Measurements from ENCODE around the gene SSBP1.

The SSBP1 gene

DNA sequence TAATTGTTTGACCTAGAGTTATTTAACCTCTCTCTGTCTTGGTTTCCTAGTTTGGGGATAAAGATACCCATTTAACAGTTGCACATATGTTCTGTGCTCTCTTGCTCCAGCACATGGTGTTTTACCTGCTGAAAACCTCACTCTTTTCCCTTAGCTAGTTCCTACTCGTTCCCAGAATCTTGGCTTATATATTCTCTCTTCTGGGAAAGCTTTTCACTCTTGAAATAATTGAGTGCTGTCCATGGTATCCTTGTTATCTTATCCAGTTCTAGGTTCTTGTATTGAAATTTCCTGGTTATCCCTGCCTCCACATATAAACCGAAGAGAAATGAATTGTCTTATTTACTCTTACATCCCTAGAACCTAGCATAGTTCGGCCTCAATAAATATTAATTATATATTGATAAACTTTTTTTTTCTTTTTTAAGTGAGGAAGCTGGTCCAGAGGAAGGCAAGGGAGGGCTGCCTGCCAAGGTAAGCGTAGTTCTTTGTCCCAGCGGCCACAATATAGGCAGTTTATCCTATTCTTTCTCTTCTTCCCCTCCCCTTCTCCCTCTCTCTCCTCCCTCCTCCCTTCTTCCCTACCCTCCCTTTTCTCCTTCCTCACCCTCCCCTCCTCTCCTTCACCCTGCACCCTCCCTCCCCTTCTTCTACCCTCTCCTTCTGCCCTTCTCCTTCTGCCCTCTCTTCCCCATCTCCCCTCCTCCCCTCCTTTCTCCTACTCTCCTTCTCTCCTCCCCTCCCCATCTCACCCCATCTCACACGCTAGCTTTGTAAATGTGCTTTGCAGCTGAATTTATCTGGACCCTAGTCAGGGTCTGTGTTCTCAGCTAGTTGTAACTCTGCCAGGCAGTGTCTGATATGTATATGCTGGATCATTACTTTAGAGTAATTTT is 22.1 kb upstream of the SSBP1 start:
- no peak for DNase-seq (ENCODE audit: extremely low read depth, insufficient read length)

GRCh38 chr7:141717450-141717849 is 20.7 kb upstream of the SSBP1 start:
- Histone ChIP-seq H3K36me3 (ENCODE audit: control insufficient read depth, insufficient read depth, low read length) (no peaks in the 10 kb centered on the region), H3K4me3 (replicated peaks; ENCODE audit: low read depth, low read length) (no peak overlapping the region), H3K27me3 (replicated peaks; ENCODE audit: control insufficient read depth, insufficient read depth, low read length) (no peaks in the 10 kb centered on the region)
- TF ChIP-seq CTCF (IDR thresholded peaks at IDR 0.05; ENCODE audit: insufficient read depth, low read length, poor library complexity, severe bottlenecking) = no peak
- no peak for DNase-seq (ENCODE audit: extremely low read depth, insufficient read length)

More for the DNA sequence above, 22.1 kb upstream of the SSBP1 start:
- no peak for TF ChIP-seq CTCF (IDR thresholded peaks at IDR 0.05; ENCODE audit: insufficient read depth, low read length, poor library complexity, severe bottlenecking)
- H3K4me3 ChIP-seq (replicated peaks; ENCODE audit: low read depth, low read length) = no peak overlapping the region
- H3K36me3 ChIP-seq (ENCODE audit: control insufficient read depth, insufficient read depth, low read length) = no peaks in the 10 kb centered on the region
- no peaks in the 10 kb centered on the region for H3K27me3 ChIP-seq (replicated peaks; ENCODE audit: control insufficient read depth, insufficient read depth, low read length)

DNA sequence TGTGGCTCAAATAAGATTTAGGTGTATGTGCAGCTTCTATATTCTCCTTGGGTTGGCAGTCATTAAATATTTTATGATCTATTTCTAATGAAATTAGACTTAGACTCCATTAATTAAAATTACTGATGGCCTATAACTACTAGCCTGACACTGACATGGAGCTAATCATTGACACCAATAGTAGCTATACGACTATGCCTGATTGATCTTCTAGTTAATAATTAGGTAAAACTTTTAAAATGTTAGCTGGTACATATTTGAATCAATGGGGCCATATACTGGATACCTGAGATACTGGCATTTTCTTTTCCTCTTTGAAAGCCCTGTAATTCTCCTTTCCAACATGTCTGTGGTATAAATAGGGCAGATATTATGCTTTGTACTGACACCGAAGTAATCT is 15.6 kb upstream of the SSBP1 start:
- Histone ChIP-seq H3K36me3 (ENCODE audit: control insufficient read depth, insufficient read depth, low read length) (no peaks in the 10 kb centered on the region), H3K27me3 (replicated peaks; ENCODE audit: control insufficient read depth, insufficient read depth, low read length) (no peaks in the 10 kb centered on the region), H3K4me3 (replicated peaks; ENCODE audit: low read depth, low read length) (no peak overlapping the region)
- TF ChIP-seq CTCF (IDR thresholded peaks at IDR 0.05; ENCODE audit: insufficient read depth, low read length, poor library complexity, severe bottlenecking) = no peak
- no peak for DNase-seq (ENCODE audit: extremely low read depth, insufficient read length)

DNA sequence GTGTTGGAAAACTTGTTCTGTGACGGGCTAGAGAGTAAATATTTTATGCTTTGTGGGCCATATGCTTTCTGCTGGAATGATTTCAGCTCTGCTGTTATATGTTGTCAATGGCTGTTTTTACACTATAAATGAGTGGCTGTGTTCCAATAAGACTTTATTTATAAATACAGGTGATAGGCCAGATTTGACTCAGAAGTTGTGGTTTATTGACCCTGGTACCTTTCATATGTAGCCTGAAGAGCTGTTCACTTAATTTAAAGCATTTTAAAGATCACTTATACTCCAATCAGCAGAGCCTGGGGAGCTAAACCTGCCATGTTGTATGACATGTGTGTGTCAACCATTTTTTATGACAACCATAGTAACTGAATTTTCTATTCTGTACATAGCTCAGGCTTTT is 9.1 kb upstream of the SSBP1 start:
- H3K27me3 ChIP-seq (replicated peaks; ENCODE audit: control insufficient read depth, insufficient read depth, low read length) = no peaks in the 10 kb centered on the region
- TF ChIP-seq CTCF (IDR thresholded peaks at IDR 0.05; ENCODE audit: insufficient read depth, low read length, poor library complexity, severe bottlenecking) = no peak
- DNase-seq (ENCODE audit: extremely low read depth, insufficient read length) = no peak
- no peaks in the 10 kb centered on the region for H3K36me3 ChIP-seq (ENCODE audit: control insufficient read depth, insufficient read depth, low read length)
- H3K4me3 ChIP-seq (replicated peaks; ENCODE audit: low read depth, low read length) = no peak overlapping the region

DNA sequence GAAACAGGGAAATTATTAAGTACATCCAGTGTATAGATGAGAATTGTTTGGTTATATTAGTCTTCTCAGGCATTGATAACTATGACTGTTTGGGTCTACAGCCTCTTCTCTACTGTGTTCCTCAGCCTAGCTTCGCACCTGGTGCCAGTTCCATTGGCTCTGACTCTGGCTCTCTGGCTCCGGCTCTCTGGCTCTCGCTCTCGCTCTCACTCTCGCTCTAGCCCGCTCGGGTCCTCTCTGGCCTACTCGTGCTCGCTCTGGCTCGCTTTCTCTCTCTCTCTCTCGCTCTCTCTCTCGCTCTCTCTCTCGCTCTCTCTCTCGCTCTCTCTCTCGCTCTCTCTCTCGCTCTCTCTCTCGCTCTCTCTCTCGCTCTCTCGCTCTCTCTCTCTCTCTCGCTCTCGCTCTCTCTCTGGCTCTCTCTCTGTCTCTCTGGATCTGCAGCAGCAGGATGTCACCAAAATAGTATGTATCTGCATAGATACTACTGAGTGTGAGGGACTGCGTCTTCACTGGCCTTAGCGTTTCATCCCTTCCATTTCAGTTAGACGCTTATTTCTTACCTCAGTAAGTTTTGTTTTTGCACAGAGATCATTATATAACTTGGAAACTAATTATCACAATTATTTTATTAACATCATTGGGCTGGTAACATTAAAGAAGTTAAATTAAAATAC is 6.5 kb upstream of the SSBP1 start:
- Histone ChIP-seq H3K36me3 (ENCODE audit: control insufficient read depth, insufficient read depth, low read length) (no peaks in the 10 kb centered on the region), H3K4me3 (replicated peaks; ENCODE audit: low read depth, low read length) (no peak overlapping the region), H3K27me3 (replicated peaks; ENCODE audit: control insufficient read depth, insufficient read depth, low read length) (no peaks in the 10 kb centered on the region)
- DNase-seq (ENCODE audit: extremely low read depth, insufficient read length) = no peak
- no peak for TF ChIP-seq CTCF (IDR thresholded peaks at IDR 0.05; ENCODE audit: insufficient read depth, low read length, poor library complexity, severe bottlenecking)

Data from GM06990 (cell line).